Measurements from ENCODE around the gene RBM22. TPM values are rescaled to one million over a fixed set of nuclear protein-coding genes. Genes with fewer than 3 reads are reported as not detected.

The RBM22 gene
- total RNA-seq, 1 experiment from 2014 or later = 61.4 TPM

DNA sequence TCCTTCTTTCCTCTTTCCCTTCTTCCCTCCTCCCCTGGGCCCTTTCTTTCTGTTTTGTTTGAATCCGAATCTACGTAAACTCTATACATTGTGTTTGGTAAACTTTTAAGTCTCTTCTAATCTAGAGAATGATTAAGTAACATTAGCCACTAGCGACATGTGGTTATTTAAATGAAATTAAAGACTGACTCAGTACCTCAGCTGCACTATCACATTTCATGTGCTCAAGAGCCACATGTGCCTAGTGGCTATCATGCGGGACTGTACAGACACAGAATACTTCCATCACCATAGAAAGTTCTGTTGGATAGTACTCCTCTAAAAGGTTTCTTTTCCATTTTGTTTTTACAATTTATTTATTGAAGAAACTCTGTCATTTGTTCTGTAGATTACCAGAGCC is 29.0 kb upstream of the RBM22 start:
- TF ChIP-seq ATF3 (IDR thresholded peaks at IDR 0.05) (no peak), ELF1 (IDR thresholded peaks at IDR 0.05; ENCODE audit: borderline replicate concordance, low read depth) (no peak), EZH2 (IDR thresholded peaks at IDR 0.05) (no peak), SIN3A (IDR thresholded peaks at IDR 0.05; ENCODE audit: low read depth) (no peak), ZNF274 (IDR thresholded peaks at IDR 0.05; ENCODE audit: low read depth, low read length) (no peak), TCF7L2 (IDR thresholded peaks at IDR 0.05; ENCODE audit: borderline replicate concordance, extremely low read depth, insufficient read depth, insufficient read length) (no peak), JUND (IDR thresholded peaks at IDR 0.05) (no peak), SP1 (IDR thresholded peaks at IDR 0.05; ENCODE audit: low read depth) (no peak), POLR2AphosphoS5 (IDR thresholded peaks at IDR 0.05; ENCODE audit: low read depth, low read length) (no peak), MAX (IDR thresholded peaks at IDR 0.05) (no peak), ZFX (IDR thresholded peaks at IDR 0.05) (no peak), YY1 (IDR thresholded peaks at IDR 0.05; ENCODE audit: extremely low read depth, insufficient replicate concordance, low read depth, low read length) (no peak)
- TF ChIP-seq, protein P1, sequence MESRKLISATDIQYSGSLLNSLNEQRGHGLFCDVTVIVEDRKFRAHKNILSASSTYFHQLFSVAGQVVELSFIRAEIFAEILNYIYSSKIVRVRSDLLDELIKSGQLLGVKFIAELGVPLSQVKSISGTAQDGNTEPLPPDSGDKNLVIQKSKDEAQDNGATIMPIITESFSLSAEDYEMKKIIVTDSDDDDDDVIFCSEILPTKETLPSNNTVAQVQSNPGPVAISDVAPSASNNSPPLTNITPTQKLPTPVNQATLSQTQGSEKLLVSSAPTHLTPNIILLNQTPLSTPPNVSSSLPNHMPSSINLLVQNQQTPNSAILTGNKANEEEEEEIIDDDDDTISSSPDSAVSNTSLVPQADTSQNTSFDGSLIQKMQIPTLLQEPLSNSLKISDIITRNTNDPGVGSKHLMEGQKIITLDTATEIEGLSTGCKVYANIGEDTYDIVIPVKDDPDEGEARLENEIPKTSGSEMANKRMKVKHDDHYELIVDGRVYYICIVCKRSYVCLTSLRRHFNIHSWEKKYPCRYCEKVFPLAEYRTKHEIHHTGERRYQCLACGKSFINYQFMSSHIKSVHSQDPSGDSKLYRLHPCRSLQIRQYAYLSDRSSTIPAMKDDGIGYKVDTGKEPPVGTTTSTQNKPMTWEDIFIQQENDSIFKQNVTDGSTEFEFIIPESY (IDR thresholded peaks at IDR 0.05; ENCODE audit: extremely low read depth, insufficient replicate concordance, low read length) = no peak
- Histone ChIP-seq H3K4me1 (ENCODE audit: control insufficient read depth in 1 of 2, insufficient read depth in 2 of 2, low read length in 2 of 2) (no peaks in the 10 kb centered on the region), H3K27ac (ENCODE audit: low read depth, low read length) (no peak overlapping the region), H3K4me3 (replicated peaks in 1 of 2; ENCODE audit: low read depth in 1 of 2, low read length in 2 of 2) (no peak overlapping the region), H3K79me2 (ENCODE audit: insufficient read depth, low read length) (peaks cover 18% of the 10 kb centered on the region; the same call in 1 of the 2 replicates), H3K9me2 (ENCODE audit: insufficient read depth) (no peaks in the 10 kb centered on the region), H2AFZ (ENCODE audit: low read depth, low read length, poor library complexity, severe bottlenecking) (no peak overlapping the region), H3K4me2 (ENCODE audit: low read length) (no peak overlapping the region), H3K9ac (ENCODE audit: low read length) (no peak overlapping the region), H3K36me3 (ENCODE audit: control insufficient read depth in 1 of 2, insufficient read depth in 2 of 2, low read length in 2 of 2) (peaks cover 35 to 50% of the 10 kb centered on the region in 2 experiments), H3K9me3 (ENCODE audit: control insufficient read depth in 1 of 2, insufficient read depth in 1 of 2, low read depth in 1 of 2, low read length in 2 of 2) (no peaks in the 10 kb centered on the region), H4K20me1 (ENCODE audit: insufficient read depth) (no peaks in the 10 kb centered on the region), H3K27me3 (ENCODE audit: insufficient read depth, low read length) (no peaks in the 10 kb centered on the region)
- ATAC-seq = no peak
- POLR2A ChIA-PET = no interaction called here
- BruUV-seq (replicated peaks) = no TSS peak
- intact Hi-C loops (cut with micrococcal nuclease) = no loop called here
- CTCF ChIA-PET = no interaction called here
- RAD21 ChIA-PET (ENCODE audit: low non-redundant PET in 1 of 2, low total read pairs in 2 of 2, uncharacterized antibody in 2 of 2, unreplicated experiment in 2 of 2) = no interaction called here
- DNase-seq (ENCODE audit: low read depth, low spot score) = no peak
